BLaER1 treated with 17β-estradiol and CSF1 and Interleukin-3, amounts not matched to agents 10 nM and 100 nM (cell line): Measurements from ENCODE around the gene TBX10.
"Not testable (repeated sequence)": the region's sequence is repeated elsewhere in the genome, so short reads cannot be mapped to it uniquely, and the experiment has no call there.

Source experiments
- H3K27ac ChIP-seq, 11 experiments: shearing (Covaris generic); formaldehyde crosslinking; 2 replicates each; pipeline ENCODE4 v1.8.1; 2022
- H3K27me3 ChIP-seq, 11 experiments: shearing (Covaris generic); formaldehyde crosslinking; 2 replicates each; pipeline ENCODE4 v1.8.1; 2022
- H3K36me3 ChIP-seq, 11 experiments: shearing (Covaris generic); formaldehyde crosslinking; 2 replicates each; pipeline ENCODE4 v1.8.1; 2022
- H3K4me1 ChIP-seq, 10 experiments: shearing (Covaris generic); formaldehyde crosslinking; 2 replicates each; pipeline ENCODE4 v1.8.1; 2022
- H3K4me2 ChIP-seq, 11 experiments: shearing (Covaris generic); formaldehyde crosslinking; 2 replicates each; pipeline ENCODE4 v1.8.1; 2022
- H3K4me3 ChIP-seq, 10 experiments: shearing (Covaris generic); formaldehyde crosslinking; 2 replicates each; pipeline ENCODE4 v1.8.1; 2022
- H3K9ac ChIP-seq, 11 experiments: shearing (Covaris generic); formaldehyde crosslinking; 2 replicates each; pipeline ENCODE4 v1.8.1; 2022
- H3K9me3 ChIP-seq, 11 experiments: shearing (Covaris generic); formaldehyde crosslinking; replicated peaks in 1 of 11; 2 replicates each; pipeline ENCODE4 v1.8.1; 2022
- H4K20me1 ChIP-seq, 11 experiments: shearing (Covaris generic); formaldehyde crosslinking; 2 replicates each; pipeline ENCODE4 v1.8.1; 2022
- Cebpa-rat ChIP-seq, 11 experiments: shearing (Covaris generic); IDR thresholded peaks; 2 replicates each; pipeline ENCODE4 v1.8.1; 2022

The TBX10 gene

DNA sequence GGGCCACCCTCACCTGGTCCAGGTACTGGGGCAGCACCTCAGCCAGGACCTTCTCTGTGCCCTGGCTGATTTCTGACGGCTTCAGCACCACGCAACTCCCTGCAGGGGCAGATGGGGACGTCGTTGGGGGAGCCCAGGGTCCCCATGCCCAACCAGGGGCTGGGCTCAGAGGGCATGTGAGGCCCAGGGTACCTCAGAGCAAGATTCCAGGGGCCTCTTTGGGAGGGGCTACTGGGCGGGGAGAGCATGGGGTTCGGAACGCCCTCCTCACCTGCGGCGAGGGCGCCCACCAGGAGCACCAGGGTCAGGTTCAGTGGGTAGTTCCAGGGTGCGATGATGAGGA, 26.7 kb upstream of the TBX10 start:
- H3K9me3 ChIP-seq, result no peaks in the 10 kb centered on the region
- peaks cover 9 to 52% (median 43%) of the 10 kb centered on the region in 10 experiments; a peak in 19 of 20 replicates for H3K4me1 ChIP-seq
- H4K20me1 ChIP-seq, result peaks cover 0 to 24% (median 0%) of the 10 kb centered on the region in 11 experiments; a peak in 8 of 22 replicates
- H3K4me3 ChIP-seq, result no peak overlapping the region
- peak overlapping the region in 9 of 11 experiments; percentile 54 to 95 (median 86); a peak in 16 of 22 replicates for H3K4me2 ChIP-seq
- no peak overlapping the region for H3K9ac ChIP-seq
- TF ChIP-seq Cebpa-rat (IDR thresholded peaks at IDR 0.05), result no peak
- no peak overlapping the region for H3K27ac ChIP-seq
- no peaks in the 10 kb centered on the region for H3K36me3 ChIP-seq
- peaks cover 0 to 16% (median 0%) of the 10 kb centered on the region in 11 experiments; a peak in 5 of 22 replicates for H3K27me3 ChIP-seq

DNA sequence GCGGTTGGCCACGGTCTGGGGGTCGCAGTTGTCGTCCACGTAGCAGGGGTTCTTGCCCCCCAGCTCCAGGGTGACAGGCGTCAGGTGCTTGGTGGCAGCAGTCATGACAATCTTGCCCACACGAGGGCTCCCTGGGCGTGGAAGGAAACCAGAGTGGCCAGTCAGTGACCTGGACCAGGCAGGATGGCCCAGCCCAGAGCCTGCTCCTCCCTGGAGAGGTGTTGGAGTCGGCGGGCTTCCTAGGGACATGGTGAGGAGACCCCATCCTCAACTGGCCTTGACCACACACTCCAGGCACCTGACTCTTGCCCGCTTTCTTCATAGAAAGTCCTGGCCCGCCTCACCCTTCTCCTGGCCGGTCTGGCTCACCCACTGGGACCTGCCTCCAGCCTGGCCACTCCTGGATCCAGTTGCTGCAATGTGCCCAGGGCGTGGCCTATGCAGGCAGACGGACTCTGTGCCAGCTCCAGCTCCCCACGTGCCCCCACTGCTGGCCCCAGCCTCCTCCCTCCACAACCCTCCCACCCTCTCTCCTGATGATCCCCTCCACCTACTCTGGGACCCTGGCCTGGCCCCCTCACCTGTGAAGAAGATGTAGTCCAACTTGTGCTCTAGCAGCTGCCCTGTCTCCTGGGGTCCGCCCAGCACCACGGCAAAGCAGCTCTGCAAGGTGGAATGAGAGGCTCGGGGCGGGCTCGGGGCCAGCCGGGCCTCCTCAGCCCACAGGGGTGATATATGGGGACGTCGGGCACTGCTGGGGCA, 26.2 kb upstream of the TBX10 start:
- no peak overlapping the region for H3K27ac ChIP-seq
- H3K4me3 ChIP-seq, result no peak overlapping the region
- no peak overlapping the region for H3K9ac ChIP-seq
- peaks cover 0 to 16% (median 0%) of the 10 kb centered on the region in 11 experiments; a peak in 5 of 22 replicates for H3K27me3 ChIP-seq
- no peaks in the 10 kb centered on the region for H3K9me3 ChIP-seq
- H3K36me3 ChIP-seq, result no peaks in the 10 kb centered on the region
- TF ChIP-seq Cebpa-rat (IDR thresholded peaks at IDR 0.05), result no peak
- peaks cover 9 to 47% (median 41%) of the 10 kb centered on the region in 10 experiments; a peak in 19 of 20 replicates for H3K4me1 ChIP-seq
- H4K20me1 ChIP-seq, result peaks cover 0 to 20% (median 0%) of the 10 kb centered on the region in 11 experiments; a peak in 9 of 22 replicates
- peak overlapping the region in 8 of 11 experiments; percentile 81 to 95 (median 89); a peak in 9 of 22 replicates for H3K4me2 ChIP-seq

DNA sequence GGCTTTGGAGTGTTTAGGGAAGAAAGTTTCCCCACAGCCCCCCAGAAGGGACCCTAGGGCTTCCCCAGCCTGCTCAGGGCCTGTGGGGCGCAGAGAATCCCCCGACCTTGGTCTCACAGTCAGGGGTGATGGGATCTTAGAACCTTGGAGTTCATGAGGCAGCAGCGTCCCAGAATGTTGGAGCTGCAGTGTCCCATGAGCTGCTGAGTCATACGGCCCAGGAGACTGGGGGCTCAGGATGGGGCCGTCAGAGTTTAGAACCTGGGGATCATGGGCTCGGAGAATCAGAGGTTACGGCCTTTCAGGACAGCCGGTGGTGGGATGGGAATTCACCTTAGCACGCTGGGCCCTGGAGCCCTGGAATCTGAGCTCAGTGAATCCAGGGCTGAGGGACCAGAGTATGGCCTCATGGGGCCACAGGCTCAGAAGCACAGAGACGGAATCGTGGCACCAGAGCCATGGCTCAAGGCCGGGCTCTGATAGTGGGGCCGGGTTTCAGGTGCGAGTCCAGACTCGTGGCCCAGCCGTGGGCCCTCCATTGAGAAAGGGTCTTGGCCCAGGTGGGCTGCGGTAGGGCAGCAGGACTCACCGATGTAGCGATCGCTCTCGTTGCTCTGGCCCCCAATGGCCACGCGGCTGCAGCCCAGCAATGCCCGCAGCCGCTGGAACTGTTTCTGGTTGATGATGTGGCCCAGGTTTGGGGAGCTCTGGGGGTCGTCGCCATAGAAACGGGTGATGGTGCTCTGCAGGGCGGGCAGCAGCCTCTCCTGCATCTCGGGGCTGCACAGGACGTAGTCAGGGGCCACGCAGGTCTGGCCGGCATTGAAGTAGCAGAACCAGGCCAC, 25.4 kb upstream of the TBX10 start:
- no peak overlapping the region for H3K4me3 ChIP-seq
- H4K20me1 ChIP-seq, result peaks cover 0 to 19% (median 0%) of the 10 kb centered on the region in 11 experiments; a peak in 9 of 22 replicates
- peaks cover 0 to 16% (median 0%) of the 10 kb centered on the region in 11 experiments; a peak in 4 of 22 replicates for H3K27me3 ChIP-seq
- no peaks in the 10 kb centered on the region for H3K9me3 ChIP-seq
- H3K4me1 ChIP-seq, result peaks cover 9 to 40% (median 35%) of the 10 kb centered on the region in 10 experiments; a peak in 19 of 20 replicates
- H3K36me3 ChIP-seq, result no peaks in the 10 kb centered on the region
- TF ChIP-seq Cebpa-rat (IDR thresholded peaks at IDR 0.05), result no peak
- H3K9ac ChIP-seq, result no peak overlapping the region; a peak in 1 of 22 replicates
- no peak overlapping the region for H3K4me2 ChIP-seq
- no peak overlapping the region for H3K27ac ChIP-seq

DNA sequence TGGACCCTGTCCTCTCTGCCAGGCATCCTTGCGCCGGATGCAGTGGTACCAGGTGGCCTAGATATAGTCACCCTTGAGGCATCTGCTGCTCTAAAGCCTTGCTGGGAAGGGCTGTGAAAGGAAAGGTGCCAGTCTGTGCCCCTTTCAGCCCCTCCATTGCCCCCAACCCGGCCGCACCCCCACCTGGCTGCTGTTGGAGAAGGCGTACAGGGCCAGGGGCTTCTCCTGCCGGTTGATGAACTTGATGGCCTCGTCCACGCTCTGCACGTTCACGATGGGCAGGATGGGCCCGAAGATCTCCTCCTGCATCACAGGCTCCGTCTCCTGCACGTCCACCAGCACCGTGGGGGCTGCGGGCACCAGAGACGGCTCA, 24.6 kb upstream of the TBX10 start:
- H3K36me3 ChIP-seq, result no peaks in the 10 kb centered on the region
- H3K27ac ChIP-seq, result no peak overlapping the region
- peaks cover 9 to 38% (median 34%) of the 10 kb centered on the region in 10 experiments; a peak in 19 of 20 replicates for H3K4me1 ChIP-seq
- no peak for TF ChIP-seq Cebpa-rat (IDR thresholded peaks at IDR 0.05)
- peaks cover 0 to 16% (median 0%) of the 10 kb centered on the region in 11 experiments; a peak in 4 of 22 replicates for H3K27me3 ChIP-seq
- no peak overlapping the region for H3K4me2 ChIP-seq
- H3K9me3 ChIP-seq, result no peaks in the 10 kb centered on the region
- no peak overlapping the region; a peak in 1 of 22 replicates for H3K9ac ChIP-seq
- no peak overlapping the region for H3K4me3 ChIP-seq
- H4K20me1 ChIP-seq, result peaks cover 0 to 19% (median 0%) of the 10 kb centered on the region in 11 experiments; a peak in 9 of 22 replicates

DNA sequence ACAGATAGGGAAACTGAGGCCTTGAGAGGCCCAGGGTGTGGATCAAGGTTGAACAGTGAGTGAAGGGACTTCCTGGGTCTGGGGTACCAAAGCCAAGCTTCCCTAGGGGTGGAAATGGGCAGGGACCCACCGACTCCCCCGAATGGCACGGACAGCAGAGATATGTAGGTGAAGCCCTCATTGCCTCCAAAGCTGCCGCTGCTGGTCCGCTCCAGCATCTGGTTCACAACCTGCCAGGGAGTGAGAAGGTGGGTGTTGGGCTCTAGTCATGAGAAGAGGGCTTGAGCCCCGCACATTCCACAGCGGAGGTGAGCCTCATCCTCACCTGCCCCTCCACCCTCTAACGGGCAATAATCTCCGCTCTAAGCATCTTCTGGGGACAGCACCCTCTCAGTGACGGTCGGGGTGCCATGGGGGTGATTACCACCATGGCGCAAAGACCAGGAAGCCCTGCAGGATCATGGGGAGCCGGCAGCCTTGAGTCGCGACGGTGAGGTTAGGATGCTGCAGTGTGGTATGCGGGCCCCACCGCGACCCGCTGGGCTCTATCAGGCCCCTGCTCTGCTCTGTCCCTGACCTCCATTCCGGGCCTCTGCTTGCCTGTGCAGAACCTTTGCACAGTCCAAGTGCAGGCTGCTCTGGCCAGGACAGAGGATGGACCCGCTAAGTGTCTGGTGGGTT, 24.1 kb upstream of the TBX10 start:
- H3K36me3 ChIP-seq, result no peaks in the 10 kb centered on the region
- H4K20me1 ChIP-seq, result peaks cover 0 to 19% (median 0%) of the 10 kb centered on the region in 11 experiments; a peak in 9 of 22 replicates
- no peak overlapping the region for H3K4me2 ChIP-seq

DNA sequence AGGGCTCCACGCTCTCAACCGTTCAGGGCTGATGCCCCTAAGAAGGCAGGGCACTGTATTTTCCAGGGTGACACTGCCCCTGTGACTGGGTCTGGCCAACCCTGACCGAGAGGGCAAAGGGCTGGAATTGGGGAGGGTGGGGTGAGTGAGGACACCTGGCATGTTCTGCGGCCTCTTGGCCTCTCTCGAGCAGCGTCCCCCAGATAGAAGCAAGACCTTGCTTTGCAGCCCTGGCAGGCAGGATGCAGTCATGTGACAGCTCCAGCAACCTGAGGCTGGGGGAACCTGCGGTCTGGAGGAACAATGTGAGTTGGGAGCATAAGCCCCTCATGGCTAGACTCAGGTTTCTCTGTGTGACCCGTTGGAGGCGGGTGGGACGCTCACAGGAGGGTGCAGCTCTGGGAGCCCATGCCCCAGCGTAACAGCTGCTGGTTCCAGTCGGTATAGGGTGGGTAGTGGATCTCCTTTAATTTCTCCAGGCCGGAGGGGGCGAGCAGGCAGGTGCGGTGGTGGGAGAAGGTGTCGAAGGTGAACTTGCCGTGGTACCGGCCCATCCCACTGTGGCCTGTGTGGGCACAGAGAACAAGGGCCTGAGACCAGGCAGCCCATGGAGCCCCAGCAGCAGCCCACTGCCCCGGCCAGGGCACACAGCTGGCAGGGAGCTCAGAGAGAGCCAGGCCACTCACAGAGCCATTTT, 23.4 kb upstream of the TBX10 start:
- no peak overlapping the region for H3K27ac ChIP-seq
- no peak for TF ChIP-seq Cebpa-rat (IDR thresholded peaks at IDR 0.05)
- peaks cover 0 to 15% (median 0%) of the 10 kb centered on the region in 11 experiments; a peak in 4 of 22 replicates for H3K27me3 ChIP-seq
- H3K4me3 ChIP-seq, result no peak overlapping the region
- no peak overlapping the region for H3K9ac ChIP-seq
- H3K9me3 ChIP-seq, result peaks cover 1 to 10% (median 4%) of the 10 kb centered on the region in 11 experiments; a peak in 18 of 22 replicates
- H3K4me2 ChIP-seq, result no peak overlapping the region
- H3K4me1 ChIP-seq, result peaks cover 7 to 33% (median 25%) of the 10 kb centered on the region in 10 experiments; a peak in 19 of 20 replicates
- peaks cover 0 to 19% (median 0%) of the 10 kb centered on the region in 11 experiments; a peak in 9 of 22 replicates for H4K20me1 ChIP-seq
- no peaks in the 10 kb centered on the region for H3K36me3 ChIP-seq

More for the DNA sequence above, 24.1 kb upstream of the TBX10 start:
- Histone ChIP-seq H3K27ac (no peak overlapping the region), H3K9me3 (peaks cover 0 to 3% (median 0%) of the 10 kb centered on the region in 11 experiments; a peak in 1 of 22 replicates), H3K9ac (no peak overlapping the region), H3K4me1 (peaks cover 9 to 38% (median 31%) of the 10 kb centered on the region in 10 experiments; a peak in 19 of 20 replicates), H3K4me3 (no peak overlapping the region), H3K27me3 (peaks cover 0 to 16% (median 0%) of the 10 kb centered on the region in 11 experiments; a peak in 4 of 22 replicates)
- no peak for TF ChIP-seq Cebpa-rat (IDR thresholded peaks at IDR 0.05)

DNA sequence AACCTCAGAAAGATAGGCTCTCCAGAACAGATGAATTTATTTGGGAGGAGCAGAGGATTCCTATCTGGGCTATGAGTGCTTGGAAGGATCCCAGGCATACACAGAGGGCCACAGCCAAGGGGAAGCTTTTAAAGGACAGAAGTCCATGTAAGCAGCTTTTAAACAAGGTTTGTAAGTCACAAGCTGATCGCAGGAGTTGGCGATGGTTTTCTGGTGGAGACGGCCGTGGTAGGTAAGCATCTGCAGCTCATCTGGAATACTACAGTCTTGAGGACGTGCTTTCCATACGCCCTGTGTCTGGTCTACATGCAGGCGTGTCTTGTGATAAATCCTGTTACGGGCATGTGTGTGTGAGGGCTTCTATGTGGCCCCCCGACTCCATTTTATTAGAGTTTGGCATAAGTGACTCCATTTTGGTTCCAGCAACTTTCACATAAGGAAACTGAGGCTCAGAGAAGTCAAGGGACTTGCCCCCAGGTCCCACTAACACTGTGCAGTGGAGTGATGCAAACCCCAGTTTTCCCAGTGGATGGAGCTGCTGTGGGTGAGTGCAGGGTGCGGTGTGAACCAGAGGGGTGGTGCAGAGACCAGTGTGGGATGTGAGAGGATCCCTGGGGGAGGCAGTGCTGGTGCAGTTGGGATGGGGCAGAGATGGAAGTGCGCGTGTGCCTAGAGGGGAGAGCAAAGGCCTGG, 22.7 kb upstream of the TBX10 start:
- H3K36me3 ChIP-seq, result no peaks in the 10 kb centered on the region
- H3K27ac ChIP-seq, result no peak overlapping the region
- no peak overlapping the region for H3K9ac ChIP-seq
- H3K4me1 ChIP-seq, result peaks cover under 1 to 26% (median 18%) of the 10 kb centered on the region in 10 experiments; a peak in 18 of 20 replicates
- H3K4me3 ChIP-seq, result no peak overlapping the region
- peaks cover 0 to 14% (median 0%) of the 10 kb centered on the region in 11 experiments; a peak in 8 of 22 replicates for H4K20me1 ChIP-seq
- no peak for TF ChIP-seq Cebpa-rat (IDR thresholded peaks at IDR 0.05)
- H3K27me3 ChIP-seq, result peaks cover 0 to 8% (median 0%) of the 10 kb centered on the region in 11 experiments; a peak in 3 of 22 replicates
- no peak overlapping the region for H3K4me2 ChIP-seq
- H3K9me3 ChIP-seq, result peaks cover 8 to 16% (median 11%) of the 10 kb centered on the region in 11 experiments

DNA sequence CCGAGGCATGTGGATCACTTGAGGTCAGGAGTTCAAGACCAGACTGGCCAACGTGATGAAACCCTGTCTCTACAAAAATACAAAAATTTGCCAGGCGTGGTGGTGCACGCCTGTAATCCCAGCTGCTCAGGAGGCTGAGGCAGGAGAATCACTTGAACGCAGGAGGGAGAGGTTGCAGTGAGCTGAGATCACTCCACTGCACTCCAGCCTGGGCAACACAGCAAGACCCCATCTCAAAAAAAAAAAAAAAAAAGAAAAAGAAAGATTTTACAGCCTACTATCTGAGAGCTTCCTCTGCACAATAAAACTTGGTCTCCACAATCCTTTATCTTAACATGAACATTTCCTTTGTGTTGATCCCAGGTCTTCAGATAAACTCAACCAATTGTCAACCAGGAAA, 21.2 kb upstream of the TBX10 start:
- not testable (repeated sequence) for H3K27ac ChIP-seq, H3K4me2 ChIP-seq, H3K4me3 ChIP-seq, H3K27me3 ChIP-seq, H4K20me1 ChIP-seq, H3K36me3 ChIP-seq, H3K9ac ChIP-seq
- H3K4me1 ChIP-seq, result peaks cover 0 to 11% (median 4%) of the 10 kb centered on the region in 10 experiments; a peak in 8 of 20 replicates
- H3K9me3 ChIP-seq, result peaks cover 24 to 32% (median 26%) of the 10 kb centered on the region in 11 experiments

DNA sequence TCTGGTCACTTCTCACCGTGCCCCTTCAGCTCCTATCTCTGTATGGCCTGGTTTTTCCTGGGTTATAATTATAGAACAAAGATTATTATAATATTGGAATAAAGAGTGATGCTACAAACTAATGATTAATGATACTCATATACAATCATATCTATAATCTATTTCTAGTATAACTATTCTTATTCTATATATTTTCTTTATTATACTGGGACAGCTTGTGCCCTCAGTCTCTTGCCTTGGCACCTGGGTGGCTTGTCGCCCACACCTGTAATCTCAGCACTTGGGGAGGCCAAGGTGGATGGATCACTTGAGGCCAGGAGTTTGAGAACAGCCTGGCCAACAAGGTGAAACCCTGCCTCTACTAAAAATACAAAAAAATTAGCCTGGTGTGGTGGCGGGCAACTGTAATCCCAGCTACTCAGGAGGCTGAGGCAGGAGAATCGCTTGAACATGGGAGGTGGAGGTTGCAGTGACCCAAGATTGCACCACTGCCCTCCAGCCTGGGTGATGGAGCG, 20.1 kb upstream of the TBX10 start:
- peaks cover 32 to 42% (median 37%) of the 10 kb centered on the region in 11 experiments for H3K9me3 ChIP-seq
- not testable (repeated sequence) for H3K36me3 ChIP-seq, H3K4me2 ChIP-seq

More for the DNA sequence above, 20.1 kb upstream of the TBX10 start:
- not testable (repeated sequence) for H4K20me1 ChIP-seq, H3K4me3 ChIP-seq, H3K27ac ChIP-seq, H3K27me3 ChIP-seq, H3K9ac ChIP-seq
- H3K4me1 ChIP-seq, result peaks cover 0 to 11% (median 4%) of the 10 kb centered on the region in 10 experiments; a peak in 8 of 20 replicates
